Activated CD4-positive, alpha-beta T cell treated with anti-CD3 and anti-CD28 coated beads, Interleukin-2, amount 50 U/mL, for 48 hours (primary cell): Measurements from ENCODE around the gene SREBF2.

Experiments
- DNase-seq, 2 experiments: peaks; one replicate each; pipeline ENCODE4 v3.0.0-alpha.2; 2020

Gene SREBF2

DNA sequence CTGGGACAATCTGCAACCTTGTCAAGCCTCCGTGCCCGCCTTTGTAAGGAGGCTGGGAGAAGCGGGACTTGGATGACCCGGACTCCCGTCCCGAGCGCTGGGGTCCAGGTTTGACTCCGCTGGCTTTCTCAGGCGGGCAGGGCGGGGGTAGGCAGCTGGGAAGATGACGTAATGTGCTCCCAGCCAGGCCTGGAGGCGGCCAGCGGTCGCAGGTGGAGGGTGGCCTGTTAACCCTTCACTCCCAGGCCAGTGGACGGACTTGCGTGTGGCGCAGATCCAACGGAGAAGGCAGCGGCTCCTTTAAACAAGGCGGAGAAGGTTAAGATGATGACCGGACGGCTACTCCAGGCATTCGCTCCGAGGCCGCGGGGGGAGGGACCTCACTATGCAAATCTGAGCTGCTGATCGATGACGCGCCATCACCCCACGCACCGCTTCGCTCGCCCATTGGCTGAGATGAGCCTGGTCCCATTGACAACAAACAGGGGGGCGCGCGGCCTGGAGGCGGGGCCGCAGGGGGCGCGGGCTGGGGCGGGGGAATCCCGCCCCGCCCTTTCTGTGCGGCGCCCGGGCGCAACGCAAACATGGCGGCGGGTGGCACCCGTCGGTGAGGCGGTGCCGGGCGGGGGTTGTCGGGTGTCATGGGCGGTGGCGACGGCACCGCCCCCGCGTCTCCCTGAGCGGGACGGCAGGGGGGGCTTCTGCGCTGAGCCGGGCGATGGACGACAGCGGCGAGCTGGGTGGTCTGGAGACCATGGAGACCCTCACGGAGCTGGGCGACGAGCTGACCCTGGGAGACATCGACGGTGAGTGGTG lies at the start of gene SREBF2:
Gene SREBF2, plus strand, starts transcription at position 553 of the 816 bp plus-strand sequence. Its CDS starts 166 bp downstream, at position 719.
- DNase-seq: peak; percentile 99

DNA sequence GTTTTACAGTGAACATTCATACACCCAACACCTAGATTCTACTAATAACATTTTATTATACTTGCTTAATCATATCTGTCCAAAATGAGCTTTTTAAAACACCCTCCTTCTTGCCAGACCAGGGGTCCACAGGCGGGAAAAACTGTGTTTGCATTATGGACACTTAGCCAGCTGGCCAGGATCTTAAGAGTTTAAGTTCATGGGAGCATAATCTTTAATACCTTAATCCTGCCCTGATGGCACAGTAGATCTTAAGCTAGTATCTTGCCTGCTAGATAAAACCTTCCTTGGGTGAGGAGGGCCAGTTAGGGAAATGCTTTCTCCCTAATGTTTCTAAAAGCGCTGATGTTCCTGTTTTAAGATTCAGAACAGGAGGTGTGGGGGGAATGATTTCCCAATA lies 45.6 kb upstream of the SREBF2 start:
- no peak for DNase-seq

DNA sequence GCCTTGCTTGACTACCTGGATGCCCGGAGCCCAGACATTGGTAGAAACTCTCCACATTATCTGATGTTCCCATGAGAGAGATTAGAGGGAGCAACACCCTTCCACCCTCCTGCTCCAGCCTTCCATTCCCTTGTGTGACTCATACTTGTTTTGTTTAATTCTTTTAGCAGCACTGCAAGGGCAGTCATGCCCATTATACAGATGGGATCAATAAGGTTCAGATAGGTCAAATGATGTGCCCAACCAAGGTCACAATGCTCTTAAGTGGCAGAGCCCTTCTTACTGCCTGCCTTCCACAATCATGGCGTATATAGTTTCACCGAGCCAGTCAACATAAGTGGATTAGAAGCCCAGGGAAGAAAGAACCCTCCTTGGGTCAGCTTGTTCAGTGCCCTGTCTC lies 39.0 kb upstream of the SREBF2 start:
- no peak for DNase-seq

DNA sequence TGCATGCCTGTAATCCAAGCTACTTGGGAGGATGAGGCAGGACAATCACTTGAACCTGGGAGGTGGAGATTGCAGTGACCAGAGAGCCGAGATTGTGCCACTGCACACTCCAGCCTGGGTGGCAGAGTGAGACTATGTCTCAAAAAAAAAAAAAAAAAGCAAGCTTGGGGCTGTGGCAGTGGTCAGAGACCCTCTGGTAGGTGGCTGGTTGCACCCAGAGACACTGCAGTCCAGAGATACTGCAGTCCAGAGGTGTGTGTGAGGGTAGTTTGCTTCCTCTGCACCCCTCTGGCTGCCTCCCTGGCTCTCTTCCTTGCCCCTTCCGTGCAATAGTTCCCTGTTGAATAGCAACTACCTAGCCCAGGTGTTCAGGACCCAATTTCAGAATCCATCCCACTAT lies 34.2 kb upstream of the SREBF2 start:
- DNase-seq: no peak

DNA sequence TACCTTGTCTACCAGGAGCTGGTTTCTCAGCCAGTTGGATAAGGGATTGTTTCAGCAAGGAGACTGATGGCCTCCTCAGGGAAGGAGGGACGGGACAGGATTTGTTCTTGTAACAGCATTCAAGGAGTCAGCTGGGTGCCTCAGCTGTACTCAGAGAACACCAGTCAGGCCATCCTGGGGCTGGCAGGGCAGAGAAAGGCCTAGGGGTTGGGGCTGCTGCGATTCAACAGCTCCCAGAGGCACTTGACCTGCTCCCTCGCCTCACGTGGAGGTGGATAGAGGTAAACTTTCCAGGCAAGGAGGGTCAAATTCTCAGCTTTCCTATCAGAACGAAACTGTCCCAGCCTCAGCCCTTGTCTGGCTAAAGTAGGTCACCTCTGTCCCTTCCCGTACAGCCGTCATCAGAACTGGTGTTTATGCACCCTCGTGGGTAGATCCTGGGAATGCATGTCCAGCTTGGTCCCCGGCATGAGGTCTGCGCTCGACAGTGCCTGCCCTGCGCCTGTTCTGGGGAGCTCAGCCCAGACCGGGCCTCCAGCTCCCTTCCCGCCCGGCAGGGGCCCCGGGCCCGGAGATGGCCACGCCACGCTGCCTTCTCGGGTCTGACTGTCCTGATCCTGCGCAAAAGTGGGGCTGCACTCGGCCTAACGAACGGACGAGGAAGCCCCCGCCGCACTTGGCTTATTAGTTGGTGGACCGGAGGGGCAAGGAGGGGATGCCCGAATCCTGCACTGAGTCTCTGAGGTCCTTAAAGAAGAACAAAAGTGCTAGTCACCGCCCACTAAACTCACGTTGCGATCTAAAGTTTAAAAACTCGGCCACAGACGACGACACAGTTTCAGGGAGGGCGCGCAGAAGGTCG lies 33.2 kb upstream of the SREBF2 start:
- DNase-seq: peak; percentile 32 to 53

DNA sequence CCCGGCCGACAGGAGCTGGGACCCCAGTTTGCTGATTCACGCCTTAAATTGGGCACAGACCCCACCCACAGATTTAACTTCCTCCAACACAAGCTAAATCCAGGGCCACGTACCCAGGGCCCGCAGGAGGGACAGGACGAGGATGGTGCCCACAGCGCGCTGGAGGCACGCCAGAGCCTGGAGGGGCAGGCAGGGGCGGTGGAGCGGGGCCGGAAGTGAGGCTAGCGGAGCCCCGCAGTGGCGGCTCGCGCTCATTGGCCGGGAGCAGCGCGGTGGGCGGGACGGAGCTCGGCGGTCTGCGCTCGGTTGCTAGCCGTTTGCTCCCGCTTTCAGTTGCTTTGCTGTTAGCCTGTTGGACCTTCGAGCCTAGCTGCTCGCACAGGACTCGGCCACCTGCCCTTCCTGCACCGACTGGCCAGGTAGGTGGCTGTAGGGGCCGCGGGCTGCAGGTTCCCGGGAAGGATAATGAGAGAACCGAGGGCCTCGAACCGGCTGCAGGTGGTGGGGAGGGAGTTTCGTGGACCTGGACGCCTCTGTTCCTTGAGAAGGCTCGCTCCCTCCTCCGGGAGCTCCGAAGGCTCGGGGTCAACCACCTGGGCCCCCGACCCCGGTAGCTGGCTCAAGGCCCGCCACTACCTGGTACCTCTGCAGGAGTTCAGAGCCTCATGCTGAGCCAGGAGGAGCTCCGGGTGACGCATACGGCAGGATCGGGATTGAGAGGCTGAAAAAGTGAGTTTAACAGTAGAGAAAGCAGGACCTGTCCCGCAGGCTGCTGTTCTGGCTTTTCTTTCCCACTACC lies 32.4 kb upstream of the SREBF2 start, which contains the start of gene CCDC134:
Gene CCDC134, plus strand, starts transcription at position 332 of the 799 bp plus-strand sequence. CDS start 8,212 bp downstream, outside the sequence.
- peak; percentile 91 to 93 for DNase-seq

DNA sequence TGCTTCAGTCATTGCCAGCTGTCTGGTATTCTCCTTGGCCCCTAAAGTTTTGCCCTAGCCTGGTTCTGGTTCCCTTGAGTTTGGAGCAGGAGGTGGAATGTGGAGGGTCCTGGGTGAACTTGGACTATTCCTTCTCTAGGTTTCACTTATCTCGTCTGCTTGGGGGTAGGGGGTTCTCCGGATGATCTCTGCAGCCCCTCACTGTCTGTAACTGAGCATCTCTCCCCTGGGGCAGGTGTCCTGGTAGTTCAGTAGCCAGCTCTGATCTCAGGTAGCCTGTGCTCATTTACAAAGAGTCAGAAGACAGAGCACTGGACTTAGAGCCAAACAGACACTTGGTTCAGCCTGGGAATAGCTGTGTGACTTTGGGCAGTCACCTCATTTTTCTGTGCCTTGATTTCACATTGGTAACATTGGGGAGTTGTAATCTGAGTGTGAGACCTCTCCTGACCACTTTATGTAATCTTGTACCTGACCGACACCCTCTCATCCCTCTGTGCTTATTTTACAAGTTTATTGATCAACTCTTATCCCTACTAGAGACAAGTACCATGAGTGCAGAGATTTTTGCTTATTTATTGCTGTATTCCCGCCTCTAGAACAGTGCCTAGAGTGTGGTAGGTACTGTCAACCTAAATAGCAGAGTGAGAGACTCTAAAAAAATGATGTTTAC lies 31.6 kb upstream of the SREBF2 start:
- no peak for DNase-seq

DNA sequence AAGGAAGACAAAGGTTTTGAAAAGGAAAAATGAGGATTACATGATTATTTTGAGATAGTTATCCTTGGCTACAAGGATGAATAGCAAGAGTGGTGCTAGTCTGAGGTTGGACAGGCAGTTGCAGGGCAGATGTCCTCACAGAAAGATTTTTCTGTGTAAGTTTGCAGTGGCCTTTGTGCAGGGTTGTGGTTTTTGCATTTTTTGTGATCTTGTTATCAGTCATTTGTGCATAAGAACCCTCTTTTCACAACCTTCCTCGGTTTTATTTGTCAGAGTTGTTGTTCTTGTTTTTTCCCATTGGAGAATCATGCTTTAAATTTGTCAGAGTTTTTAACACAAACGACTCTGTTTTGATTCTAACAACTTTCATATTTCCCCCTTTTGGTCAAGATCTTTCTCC lies 31.0 kb upstream of the SREBF2 start:
- DNase-seq: no peak

DNA sequence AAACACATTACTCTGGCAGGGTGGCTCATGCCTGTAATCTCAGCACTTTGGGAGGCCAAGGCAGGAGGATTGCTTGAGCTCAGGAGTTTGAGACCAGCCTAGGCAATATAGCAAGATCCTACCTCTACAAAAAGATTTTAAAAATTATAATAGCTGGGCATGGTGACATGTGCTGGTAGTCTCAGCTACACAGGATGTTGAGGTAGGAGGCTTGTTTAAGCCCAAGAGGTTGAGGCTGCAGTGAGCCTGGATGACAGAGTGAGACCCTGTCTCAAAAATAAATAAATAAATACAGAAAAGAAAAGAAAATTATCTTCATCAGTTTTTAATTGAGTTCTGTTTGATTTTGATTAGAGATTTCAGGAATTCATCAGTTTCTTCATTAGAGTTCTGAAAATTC lies 27.3 kb upstream of the SREBF2 start:
- DNase-seq: no peak

DNA sequence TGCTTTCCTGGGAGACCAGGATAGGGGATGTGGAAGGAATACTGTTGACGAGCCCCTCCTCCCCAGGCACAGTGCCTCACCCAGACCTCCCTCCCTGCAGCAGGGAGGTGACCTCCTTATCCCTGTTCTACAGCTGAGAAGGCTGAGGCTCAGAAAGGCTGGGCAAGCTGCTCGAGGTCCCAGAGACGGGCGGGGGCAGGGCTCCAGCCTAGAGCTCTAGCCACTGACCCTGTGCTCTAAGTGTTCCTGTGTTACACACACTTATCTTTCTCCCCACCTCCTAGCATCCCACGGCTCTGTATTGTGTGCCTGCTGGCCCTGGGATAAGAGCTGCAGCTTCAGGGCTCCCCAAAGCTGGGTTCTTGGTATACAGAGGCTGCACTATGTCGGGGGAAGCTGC lies 24.5 kb upstream of the SREBF2 start:
- no peak for DNase-seq

DNA sequence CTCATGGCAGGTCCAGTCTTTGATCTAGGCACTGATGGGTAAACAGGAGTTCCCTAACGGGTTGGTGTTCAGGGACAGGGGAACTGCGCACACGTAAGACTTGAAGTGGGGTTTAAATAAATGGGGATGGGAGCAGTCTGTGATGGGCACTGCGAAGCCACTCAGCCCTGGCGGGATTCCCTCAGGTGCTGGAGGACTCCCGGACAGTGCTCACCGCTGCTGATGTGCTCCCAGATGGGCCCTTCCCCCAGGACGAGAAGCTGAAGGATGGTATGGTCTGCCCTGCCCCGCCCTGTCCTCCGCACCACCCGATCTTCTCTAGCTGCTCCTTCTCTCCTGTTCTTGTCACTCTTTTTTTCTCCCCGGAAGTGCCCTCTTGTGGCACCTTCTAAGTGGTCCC lies 22.9 kb upstream of the SREBF2 start:
- DNase-seq: no peak

DNA sequence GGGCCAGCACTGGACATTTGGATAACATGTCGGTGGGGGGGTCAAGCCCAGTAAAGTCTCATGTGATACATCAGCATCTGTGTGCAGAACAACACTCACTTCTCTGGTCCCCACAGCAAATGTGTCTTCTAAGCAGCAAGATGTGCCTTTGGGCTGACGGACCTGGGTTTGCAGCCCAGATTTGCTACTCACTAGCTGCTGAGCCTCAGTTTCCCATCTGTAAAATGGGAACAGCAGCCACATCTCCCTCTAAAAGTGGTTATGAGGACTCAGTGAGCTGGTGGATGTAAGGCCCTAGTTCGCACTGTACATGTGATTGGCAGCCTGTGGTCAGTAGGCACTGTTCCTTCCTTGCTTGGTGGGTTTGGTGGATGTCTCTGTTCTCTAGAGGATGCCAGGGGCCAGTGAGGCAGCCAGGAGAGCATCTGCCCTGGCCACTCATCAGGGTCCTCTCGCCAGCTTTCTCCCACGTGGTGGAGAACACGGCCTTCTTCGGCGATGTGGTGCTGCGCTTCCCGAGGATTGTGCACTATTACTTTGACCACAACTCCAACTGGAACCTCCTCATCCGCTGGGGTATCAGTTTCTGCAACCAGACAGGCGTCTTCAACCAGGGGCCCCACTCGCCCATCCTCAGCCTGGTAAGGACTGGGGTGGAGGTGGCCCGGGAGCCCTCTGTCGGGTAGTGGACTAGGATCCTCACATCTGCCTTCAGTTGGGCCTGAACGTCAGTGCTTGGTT lies 19.9 kb upstream of the SREBF2 start:
- DNase-seq: no peak

DNA sequence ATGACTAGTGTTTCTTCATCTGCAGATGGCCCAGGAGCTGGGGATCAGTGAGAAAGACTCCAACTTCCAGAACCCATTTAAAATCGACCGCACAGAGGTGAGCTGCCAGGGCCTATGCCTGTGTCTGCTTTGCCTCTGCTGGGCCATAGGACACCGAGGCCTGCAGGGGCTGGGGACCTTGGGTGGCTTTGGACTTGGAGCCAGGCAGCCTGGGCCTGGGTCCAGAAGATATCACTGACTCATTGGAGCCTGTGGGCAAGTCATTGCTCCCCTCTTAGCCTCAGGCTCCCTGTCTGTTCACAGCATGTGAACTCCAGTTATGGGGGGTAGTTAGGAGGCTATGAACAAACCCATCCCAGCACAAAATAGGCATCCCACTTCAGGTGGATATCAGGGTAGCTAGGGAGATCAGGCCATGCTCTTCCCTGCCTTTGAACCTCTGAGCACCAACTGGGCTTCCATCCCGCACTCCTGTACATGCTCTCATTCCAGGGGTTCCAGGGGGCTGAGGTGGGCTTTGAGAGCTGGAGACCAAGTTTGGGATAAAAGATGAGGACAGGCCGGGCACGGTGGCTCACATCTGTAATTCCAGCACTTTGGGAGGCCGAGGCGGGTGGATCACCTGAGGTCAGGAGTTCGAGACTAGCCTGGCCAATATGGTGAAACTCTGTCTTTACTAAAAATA lies 19.0 kb upstream of the SREBF2 start:
- DNase-seq: no peak

DNA sequence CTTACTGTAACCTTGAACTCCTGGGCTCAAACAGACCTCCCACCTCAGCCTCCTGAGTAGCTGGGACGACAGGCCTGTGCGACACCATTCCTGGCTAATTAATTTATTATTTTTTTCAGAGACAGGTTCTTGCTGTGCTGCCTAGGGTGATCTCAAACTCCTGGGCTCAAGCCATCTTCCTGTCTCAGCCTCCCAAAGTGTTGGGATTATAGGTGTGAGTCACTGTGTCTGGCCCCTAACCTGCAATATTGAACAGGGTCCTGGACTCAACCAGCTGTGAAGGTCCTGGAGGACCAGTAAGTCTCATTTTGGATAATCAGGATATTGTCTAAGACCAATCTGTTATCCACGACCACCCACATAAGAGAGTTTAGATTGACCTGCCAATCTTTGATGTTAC lies 17.2 kb upstream of the SREBF2 start:
- no peak for DNase-seq

DNA sequence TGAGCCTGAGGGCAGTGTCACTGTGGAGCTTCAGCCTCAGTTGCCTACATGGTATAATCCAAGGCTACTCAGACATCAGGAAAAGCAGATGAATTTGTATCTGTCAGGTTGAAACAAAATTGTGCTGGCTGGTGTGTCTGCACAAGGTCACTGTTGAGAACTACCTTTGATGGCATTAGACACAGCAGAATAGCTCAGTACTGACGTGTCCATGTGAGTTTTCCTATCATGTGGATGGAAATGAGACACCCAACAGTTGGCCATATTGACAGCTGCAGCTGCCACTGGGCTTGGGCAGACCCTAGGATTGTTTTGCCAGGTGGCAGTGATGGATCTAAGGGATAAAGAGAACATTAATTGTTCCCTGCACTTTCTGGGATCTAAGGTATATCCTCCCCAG lies 16.7 kb upstream of the SREBF2 start:
- no peak for DNase-seq

DNA sequence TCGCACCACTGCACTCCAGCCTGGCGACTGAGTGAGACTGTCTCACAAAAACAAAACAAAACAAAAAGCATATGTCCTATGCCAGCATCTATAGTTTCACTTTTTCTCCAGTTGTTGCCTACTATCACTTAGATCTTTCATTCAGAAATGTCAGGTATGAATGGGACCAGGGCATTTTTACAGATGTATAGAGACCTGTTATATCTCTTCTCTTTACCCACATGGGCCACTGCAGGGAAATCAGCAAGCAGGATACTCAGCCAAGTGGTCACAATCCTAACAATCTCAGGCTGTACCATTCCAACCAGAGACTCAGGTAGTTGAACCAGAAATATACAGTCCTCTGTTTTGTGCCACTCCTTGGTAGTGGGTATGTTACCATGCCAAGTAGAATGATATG lies 16.0 kb upstream of the SREBF2 start:
- DNase-seq: no peak

DNA sequence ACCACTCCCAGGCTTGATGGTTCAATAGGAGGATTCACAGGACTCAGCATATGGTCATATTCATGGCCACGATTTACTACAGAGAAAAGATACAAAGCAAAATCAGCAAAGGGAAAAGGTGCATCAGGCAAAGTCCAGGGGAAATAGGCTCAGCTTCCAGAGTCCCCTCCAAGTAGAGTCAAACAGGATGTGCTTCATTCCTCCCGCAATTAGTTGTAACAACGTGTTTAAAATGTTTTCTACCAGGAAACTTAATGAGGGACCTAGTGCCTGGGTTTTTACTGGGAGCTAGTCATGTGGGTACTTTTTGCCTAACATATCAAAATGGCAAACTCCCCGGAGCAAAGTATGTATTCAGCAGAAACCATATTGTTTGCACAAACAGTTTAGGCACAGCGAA lies 14.9 kb upstream of the SREBF2 start:
- no peak for DNase-seq

DNA sequence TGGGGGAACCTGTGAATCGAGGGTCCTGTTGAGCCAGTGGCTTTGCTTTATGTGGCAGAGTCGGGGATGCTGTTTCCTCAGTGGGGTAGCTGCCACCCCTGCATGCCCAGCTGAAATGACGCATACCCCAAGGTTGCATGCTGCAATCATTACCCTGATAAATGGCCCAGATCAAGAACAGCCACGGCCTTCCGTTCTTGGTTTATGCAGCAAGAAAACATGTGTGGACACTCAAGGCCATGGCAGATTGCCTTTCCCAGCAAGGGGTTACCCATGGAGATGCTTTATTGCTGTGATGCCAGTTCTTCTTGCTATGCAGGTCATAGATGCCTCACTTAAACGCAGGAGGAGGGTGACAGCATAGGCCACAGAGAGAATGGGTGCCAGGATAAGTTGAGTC lies 14.3 kb upstream of the SREBF2 start:
- no peak for DNase-seq

DNA sequence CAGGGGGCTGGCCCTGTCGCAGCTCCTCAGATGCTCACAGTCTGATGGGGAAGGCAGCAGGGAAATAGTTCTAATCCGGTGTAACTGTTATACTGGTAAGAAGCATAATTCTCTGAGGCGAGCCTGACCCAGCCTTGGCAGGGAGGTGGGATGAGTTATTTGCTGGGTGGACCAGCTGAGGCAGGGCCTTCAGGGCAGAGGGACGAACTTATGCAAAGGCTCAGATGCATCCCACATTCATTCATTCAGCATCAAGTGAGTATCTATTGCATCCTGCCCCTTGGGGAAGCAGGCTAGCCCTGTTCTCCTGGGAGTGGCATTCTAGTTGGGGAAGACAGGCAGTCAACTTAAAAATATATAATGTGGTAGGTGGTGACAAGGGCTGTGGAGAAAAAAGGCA lies 13.6 kb upstream of the SREBF2 start:
- no peak for DNase-seq

DNA sequence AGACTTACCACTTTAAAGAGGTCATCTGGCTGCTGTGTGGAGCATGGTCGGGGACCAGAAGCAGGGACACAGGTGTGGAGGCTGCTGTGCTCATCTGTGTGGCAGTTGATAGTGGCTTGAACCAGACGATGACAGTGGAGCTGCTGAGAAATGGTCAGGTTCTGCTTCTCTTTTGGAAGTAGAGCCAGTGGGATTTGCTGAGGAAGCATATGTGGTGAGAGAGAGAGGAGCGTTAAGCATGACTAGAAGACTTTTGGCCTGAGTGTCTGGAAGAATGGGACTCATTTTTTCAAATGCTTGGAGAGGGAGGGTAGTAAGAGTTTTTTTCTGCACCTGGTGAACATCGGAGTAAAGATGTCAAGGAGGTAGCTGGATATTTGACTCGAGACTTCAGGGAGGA lies 12.5 kb upstream of the SREBF2 start:
- no peak for DNase-seq
